A549 (cell line): ENCODE results near the gene AQP5. TPM values are rescaled to one million over a fixed set of nuclear protein-coding genes. Genes with fewer than 3 reads are reported as not detected.

ENCODE experiments used
- ATAC-seq, 2 experiments: fragments of 200-7000 bp in 1 of 2; fragments of >200 bp in 1 of 2; cut with Nextera tagmentation in 1 of 2; cut with Tn5 transposase in 1 of 2; 3 replicates each; pipeline versions ENCODE4 v1.8.0 to v1.9.1; 2018 to 2020; ENCODE audit warnings: mild to moderate bottlenecking in 1 of 2, moderate library complexity in 1 of 2
- CTCF ChIA-PET: fragments of 300-600 bp; sonication (Branson Sonifier 250); formaldehyde crosslinking; extraction: SDS; loops from one replicate; lab custom pipeline; 2021; ENCODE audit warnings: antibody characterized with exemption, inconsistent platforms; lab: Yijun Ruan, JAX
- POLR2A ChIA-PET: fragments of 350-600 bp; formaldehyde crosslinking; extraction: SDS; loops from one replicate; lab custom pipeline; 2021; ENCODE audit warnings: antibody characterized with exemption, inconsistent platforms; lab: Yijun Ruan, JAX
- DNase-seq, 2 experiments: peaks; one replicate each; pipeline versions ENCODE4 v3.0.0 to v3.0.0-alpha.2; 2011 to 2016; ENCODE audit warnings: low read depth in 1 of 2, low spot score in 1 of 2
- FAIRE-seq: peaks from 2 replicates; lab custom pipeline; 2011; peaks lifted over from hg19 to GRCh38; lab: Jason Lieb, UNC
- H3K27ac ChIP-seq, 2 experiments: fragments of >200 bp; sonication (Bioruptor Twin); formaldehyde crosslinking; 3 replicates each; pipeline ENCODE4 v1.5.1; 2016 to 2017
- H3K4me1 ChIP-seq: fragments of >200 bp; sonication (Bioruptor Twin); formaldehyde crosslinking; 3 replicates; pipeline ENCODE4 v1.6.1; 2016
- H3K4me2 ChIP-seq: fragments of >200 bp; sonication (Bioruptor Twin); formaldehyde crosslinking; 3 replicates; pipeline ENCODE4 v1.6.1; 2016
- H3K4me3 ChIP-seq: fragments of >200 bp; sonication (Bioruptor Twin); formaldehyde crosslinking; 3 replicates; pipeline ENCODE4 v1.5.1; 2016
- H3K9me3 ChIP-seq: fragments of >200 bp; sonication (Bioruptor Twin); formaldehyde crosslinking; 3 replicates; pipeline ENCODE4 v1.6.1; 2016
- ATOH8 ChIP-seq: fragments of 250-450 bp; sonication (Bioruptor Pico); IDR thresholded peaks from 2 replicates; pipeline ENCODE4 v1.5.0; 2020; ENCODE audit warnings: low read depth, mild to moderate bottlenecking, moderate library complexity
- CBX2 ChIP-seq: fragments of 200-600 bp; sonication (generic); IDR thresholded peaks from 2 replicates; pipeline ENCODE4 v1.6.1; 2016; ENCODE audit warnings: low read depth, mild to moderate bottlenecking, borderline replicate concordance
- CHD2 ChIP-seq: fragments of 150-350 bp; IDR thresholded peaks from 2 replicates; pipeline ENCODE4 v1.6.1; 2014; ENCODE audit warnings: low read length; ENCODE audit not compliant: partially characterized antibody
- CHD4 ChIP-seq: fragments of 200-600 bp; sonication (generic); IDR thresholded peaks from 2 replicates; pipeline ENCODE4 v1.6.1; 2016; ENCODE audit warnings: antibody characterized with exemption, mild to moderate bottlenecking, borderline replicate concordance
- ESRRA ChIP-seq: fragments of 150-350 bp; IDR thresholded peaks from 2 replicates; pipeline ENCODE4 v1.6.1; 2014; ENCODE audit warnings: mild to moderate bottlenecking, low read length, borderline replicate concordance
- FOXS1 ChIP-seq: fragments of 250-450 bp; sonication (Bioruptor Pico); IDR thresholded peaks from 2 replicates; pipeline ENCODE4 v1.5.0; 2020; ENCODE audit warnings: mild to moderate bottlenecking, moderate library complexity
- JUNB ChIP-seq: fragments of >200 bp; sonication (Bioruptor Twin); formaldehyde crosslinking; IDR thresholded peaks from 2 replicates; pipeline ENCODE4 v1.6.1; 2016
- KDM1A ChIP-seq: fragments of 200-600 bp; sonication (generic); IDR thresholded peaks from 2 replicates; pipeline ENCODE4 v1.6.1; 2016; ENCODE audit warnings: low read depth, mild to moderate bottlenecking
- MAFK ChIP-seq: fragments of 450-650 bp; IDR thresholded peaks from 2 replicates; pipeline ENCODE4 v1.6.1; 2014; ENCODE audit not compliant: partially characterized antibody
- MAZ ChIP-seq: fragments of 150-350 bp; IDR thresholded peaks from 2 replicates; pipeline ENCODE4 v1.6.1; 2014; ENCODE audit warnings: antibody characterized with exemption, low read depth, low read length, borderline replicate concordance
- PHF8 ChIP-seq: fragments of 200-600 bp; sonication (generic); IDR thresholded peaks from 2 replicates; pipeline ENCODE4 v1.6.1; 2016; ENCODE audit warnings: low read depth, mild to moderate bottlenecking, antibody characterized with exemption, moderate library complexity, borderline replicate concordance
- POLR2A ChIP-seq: IDR thresholded peaks from 2 replicates; pipeline ENCODE4 v1.6.1; 2012; ENCODE audit warnings: mild to moderate bottlenecking, low read length
- RCOR1 ChIP-seq: fragments of 150-350 bp; IDR thresholded peaks from 2 replicates; pipeline ENCODE4 v1.6.1; 2014; ENCODE audit warnings: antibody characterized with exemption, low read length, low read depth
- REST ChIP-seq: fragments of 200-600 bp; sonication (generic); IDR thresholded peaks from 2 replicates; pipeline ENCODE4 v1.6.1; 2016; ENCODE audit warnings: antibody characterized with exemption, mild to moderate bottlenecking, moderate library complexity
- RFX5 ChIP-seq: fragments of 450-650 bp; IDR thresholded peaks from 2 replicates; pipeline ENCODE4 v1.7.1; 2014; ENCODE audit warnings: antibody characterized with exemption, mild to moderate bottlenecking, moderate library complexity
- RNF2 ChIP-seq: fragments of 200-600 bp; sonication (generic); IDR thresholded peaks from 2 replicates; pipeline ENCODE4 v1.6.1; 2016; ENCODE audit warnings: low read depth, mild to moderate bottlenecking, antibody characterized with exemption, moderate library complexity, borderline replicate concordance
- TFCP2L1 ChIP-seq: fragments of 250-450 bp; sonication (Bioruptor Pico); IDR thresholded peaks from 2 replicates; pipeline ENCODE4 v1.5.0; 2021; ENCODE audit warnings: mild to moderate bottlenecking
- ZFP36 ChIP-seq: fragments of 450-650 bp; IDR thresholded peaks from 2 replicates; pipeline ENCODE4 v1.6.1; 2014; ENCODE audit warnings: borderline replicate concordance; ENCODE audit not compliant: partially characterized antibody
- ZNF302 ChIP-seq: fragments of 250-450 bp; sonication (Bioruptor Pico); IDR thresholded peaks from 2 replicates; pipeline ENCODE4 v1.9.0; 2021; ENCODE audit warnings: inconsistent platforms, mild to moderate bottlenecking, moderate library complexity
- ZSCAN20 ChIP-seq: fragments of 250-450 bp; sonication (Bioruptor Pico); IDR thresholded peaks from 2 replicates; pipeline ENCODE4 v1.8.0; 2022; ENCODE audit warnings: mild to moderate bottlenecking, moderate library complexity
- WGBS: methylation state at CpG from one replicate; pipeline ENCODE4 v1.1.6; 2017; ENCODE audit errors: missing lambda C conversion rate; 5-methylcytosine and 5-hydroxymethylcytosine counted together
- polyA plus RNA-seq, 4 experiments: library from polyadenylated mRNA; depleted of rRNA in 3 of 4; stranded (reverse); fragments of >200 nt; fragmentation: RNase III in 1 of 4; extraction: RNeasy Plus Mini Kit Qiagen cat#74134 plus additional on column Dnase treatment in 1 of 4; gene quantifications; 2 replicates in 3 of 4; 3 replicates in 1 of 4; pipeline ENCODE4 v1.2.3, GENCODE V29; 2011 to 2017

AQP5 gene
- polyA plus RNA-seq, 2 of the 4 experiments (the other 2 are of a cell fraction) = not detected

- Histone ChIP-seq H3K4me3 (no peak overlapping the region), H3K27ac (no peak overlapping the region), H3K4me2 (no peak overlapping the region), H3K4me1 (peaks cover 4% of the 10 kb centered on the region), H3K9me3 (no peaks in the 10 kb centered on the region)
- ATAC-seq (no peak), FAIRE-seq (no peak), DNase-seq (no peak)
- no peak for TF ChIP-seq KDM1A
- TF ChIP-seq POLR2A = no peak
- TF ChIP-seq RFX5 = no peak
- no peak for TF ChIP-seq TFCP2L1 (CRISPR knock-in tag)
- no peak for TF ChIP-seq RCOR1
- TF ChIP-seq CHD2 = no peak
- TF ChIP-seq JUNB = no peak
- TF ChIP-seq REST = no peak
- no peak for TF ChIP-seq ATOH8 (CRISPR knock-in tag)
- TF ChIP-seq ESRRA = no peak
- no peak for TF ChIP-seq RNF2
- WGBS = 98% methylated on average over 6 of the region's 6 CpGs
- CTCF ChIA-PET = interaction anchor here (0.5 to 29.8 kb wide), 41 partner anchors 12 to 1388 kb away, joined by 3 to 708 read pairs (median 9); partner anchors contain the start of genes AQP2, ASIC1, CERS5 and COX14
- POLR2A ChIA-PET = no interaction called here
Measured at GRCh38 chr12:49968471-49968870, 6.8 kb downstream of the AQP5 start.

GRCh38 chr12:49969027-49969426 is 7.4 kb downstream of the AQP5 start:
- 63% methylated on average over 4 of the region's 5 CpGs for WGBS
- no peak for TF ChIP-seq ZFP36
- no peak for TF ChIP-seq MAFK
- H3K4me3 ChIP-seq = no peak overlapping the region
- ChIA-PET CTCF (interaction anchor here (1.0 to 29.8 kb wide), 16 partner anchors 13 to 346 kb away, joined by 3 to 708 read pairs (median 47); partner anchors contain the start of genes AQP2, ASIC1 and SMARCD1), POLR2A (no interaction called here)
- no peaks in the 10 kb centered on the region for H3K9me3 ChIP-seq
- H3K4me1 ChIP-seq = peaks cover 4% of the 10 kb centered on the region; the same call in 1 of the 3 replicates
- no peak overlapping the region for H3K4me2 ChIP-seq
- DNase-seq = no peak
- FAIRE-seq = no peak
- no peak overlapping the region for H3K27ac ChIP-seq
- no peak for ATAC-seq

GRCh38 chr12:49969651-49970429 is 8.2 kb downstream of the AQP5 start:
- no peak for FAIRE-seq
- Histone ChIP-seq H3K27ac (no peak overlapping the region), H3K9me3 (no peaks in the 10 kb centered on the region), H3K4me2 (no peak overlapping the region), H3K4me1 (peaks cover 4% of the 10 kb centered on the region; the same call in 1 of the 3 replicates), H3K4me3 (no peak overlapping the region)
- no peak for ATAC-seq
- CTCF ChIA-PET = interaction anchor here (1.0 to 29.8 kb wide), 10 partner anchors 14 to 139 kb away, joined by 3 to 708 read pairs (median 98); partner anchors contain the start of genes AQP2, ASIC1 and SMARCD1
- DNase-seq = no peak
- WGBS = 80% methylated on average over 12 of the region's 12 CpGs
- POLR2A ChIA-PET = no interaction called here
- no peak for TF ChIP-seq CBX2
- no peak for TF ChIP-seq PHF8
- TF ChIP-seq CHD4 = no peak
- TF ChIP-seq FOXS1 (CRISPR knock-in tag) = no peak
- TF ChIP-seq ZNF302 (CRISPR knock-in tag) = no peak
- TF ChIP-seq MAZ = no peak
- no peak for TF ChIP-seq ZSCAN20 (CRISPR knock-in tag)
